ENCODE data around the gene SGSH. TPM values are rescaled to one million over a fixed set of nuclear protein-coding genes. Genes with fewer than 3 reads are reported as not detected.

SGSH gene
- total and polyA plus RNA-seq, 4 experiments from 2014 or later: 37.8 to 198 (median 124) TPM

GRCh38 chr17:80169107-80169506 is 51.0 kb downstream of the SGSH start:
- no peak overlapping the region for H3K4me3 ChIP-seq (ENCODE audit: low read length in 2 of 2)
- Mint-ChIP-seq H3K4me1 (no peaks in the 10 kb centered on the region), H3K4me3 (no peak overlapping the region), H3K27me3 (peaks cover 4 to 15% of the 10 kb centered on the region in 2 donors), H3K9me3 (no peaks in the 10 kb centered on the region), H3K36me3 (no peaks in the 10 kb centered on the region), H3K27ac (peak overlapping the region in 1 of 7 donors; percentile 8)
- no peaks in the 10 kb centered on the region for H3K9me3 ChIP-seq (ENCODE audit: control insufficient read depth in 1 of 2, low read length in 2 of 2)
- ChIA-PET CTCF (ENCODE audit: partially characterized antibody) (no interaction called here), POLR2A (ENCODE audit: partially characterized antibody) (no interaction called here)
- H3K36me3 ChIP-seq (ENCODE audit: insufficient read depth, low read length): no peaks in the 10 kb centered on the region
- H3K27ac ChIP-seq (ENCODE audit: low read depth, low read length): no peak overlapping the region
- no peak for DNase-seq
- no peaks in the 10 kb centered on the region for H3K4me1 ChIP-seq (ENCODE audit: insufficient read depth, low read length)
- no peaks in the 10 kb centered on the region for H3K27me3 ChIP-seq (ENCODE audit: insufficient read depth, low read length)
- intact Hi-C loops (cut with micrococcal nuclease): no loop called here

DNA sequence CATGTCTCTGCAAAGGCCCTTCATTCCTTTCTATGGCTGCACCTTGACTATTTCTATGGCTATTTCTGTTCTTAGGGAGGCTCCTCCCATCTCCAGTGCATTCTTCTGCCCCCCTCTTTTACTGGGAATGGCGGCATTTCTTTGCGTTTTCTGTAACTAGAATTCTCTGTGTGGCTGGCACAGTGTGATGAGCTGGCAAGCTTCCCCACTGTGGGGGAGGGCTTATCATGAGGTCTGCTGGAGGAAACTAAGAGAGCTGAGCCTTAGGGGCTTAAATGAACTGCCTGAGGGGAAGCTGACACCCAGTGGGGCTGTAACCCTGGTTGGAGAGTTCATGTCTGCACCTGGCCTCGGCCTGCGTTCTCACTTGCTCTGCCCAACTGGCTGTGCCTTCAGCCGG is 51.8 kb downstream of the SGSH start:
- intact Hi-C loops (cut with micrococcal nuclease): no loop called here
- Mint-ChIP-seq H3K9me3 (no peaks in the 10 kb centered on the region), H3K27ac (peak overlapping the region in 1 of 7 donors; percentile 84), H3K27me3 (peaks cover 4 to 16% of the 10 kb centered on the region in 2 donors), H3K4me3 (no peak overlapping the region), H3K4me1 (no peaks in the 10 kb centered on the region), H3K36me3 (no peaks in the 10 kb centered on the region)
- no peak for DNase-seq
- Histone ChIP-seq H3K36me3 (ENCODE audit: insufficient read depth, low read length) (no peaks in the 10 kb centered on the region), H3K27ac (ENCODE audit: low read depth, low read length) (no peak overlapping the region), H3K9me3 (ENCODE audit: control insufficient read depth in 1 of 2, low read length in 2 of 2) (no peaks in the 10 kb centered on the region), H3K27me3 (ENCODE audit: insufficient read depth, low read length) (no peaks in the 10 kb centered on the region), H3K4me1 (ENCODE audit: insufficient read depth, low read length) (no peaks in the 10 kb centered on the region), H3K4me3 (ENCODE audit: low read length in 2 of 2) (no peak overlapping the region)
- CTCF ChIA-PET (ENCODE audit: partially characterized antibody): interaction anchor here (1.1 kb wide), 1 partner anchor 27 kb away, joined by 3 read pairs; no protein-coding TSS in a partner anchor
- POLR2A ChIA-PET (ENCODE audit: partially characterized antibody): no interaction called here

GRCh38 chr17:80166446-80166845 is 53.7 kb downstream of the SGSH start:
- Histone ChIP-seq H3K4me1 (ENCODE audit: insufficient read depth, low read length) (no peaks in the 10 kb centered on the region), H3K9me3 (ENCODE audit: control insufficient read depth in 1 of 2, low read length in 2 of 2) (no peaks in the 10 kb centered on the region), H3K4me3 (ENCODE audit: low read length in 2 of 2) (no peak overlapping the region), H3K36me3 (ENCODE audit: insufficient read depth, low read length) (no peaks in the 10 kb centered on the region), H3K27ac (ENCODE audit: low read depth, low read length) (no peak overlapping the region), H3K27me3 (ENCODE audit: insufficient read depth, low read length) (no peaks in the 10 kb centered on the region)
- H3K9me3 Mint-ChIP-seq: no peaks in the 10 kb centered on the region
- no peaks in the 10 kb centered on the region for H3K36me3 Mint-ChIP-seq
- H3K27ac Mint-ChIP-seq: no peak overlapping the region
- ChIA-PET CTCF (ENCODE audit: partially characterized antibody) (no interaction called here), POLR2A (ENCODE audit: partially characterized antibody) (no interaction called here)
- H3K4me3 Mint-ChIP-seq: no peak overlapping the region
- H3K4me1 Mint-ChIP-seq: no peaks in the 10 kb centered on the region
- DNase-seq: no peak
- H3K27me3 Mint-ChIP-seq: peaks cover 4 to 18% of the 10 kb centered on the region in 2 donors
- intact Hi-C loops (cut with micrococcal nuclease): no loop called here

GRCh38 chr17:80164185-80164584 is 55.9 kb downstream of the SGSH start:
- Histone ChIP-seq H3K27me3 (ENCODE audit: insufficient read depth, low read length) (no peaks in the 10 kb centered on the region), H3K36me3 (ENCODE audit: insufficient read depth, low read length) (no peaks in the 10 kb centered on the region), H3K4me3 (ENCODE audit: low read length in 2 of 2) (no peak overlapping the region), H3K27ac (ENCODE audit: low read depth, low read length) (no peak overlapping the region), H3K4me1 (ENCODE audit: insufficient read depth, low read length) (no peaks in the 10 kb centered on the region), H3K9me3 (ENCODE audit: control insufficient read depth in 1 of 2, low read length in 2 of 2) (no peaks in the 10 kb centered on the region)
- peaks cover 5 to 26% of the 10 kb centered on the region in 2 donors for H3K27me3 Mint-ChIP-seq
- H3K4me3 Mint-ChIP-seq: no peak overlapping the region
- H3K36me3 Mint-ChIP-seq: no peaks in the 10 kb centered on the region
- H3K9me3 Mint-ChIP-seq: no peaks in the 10 kb centered on the region
- POLR2A ChIA-PET (ENCODE audit: partially characterized antibody): no interaction called here
- intact Hi-C loops (cut with micrococcal nuclease): no loop called here
- CTCF ChIA-PET (ENCODE audit: partially characterized antibody): no interaction called here
- H3K27ac Mint-ChIP-seq: peak overlapping the region in 1 of 7 donors; percentile 20
- DNase-seq: no peak
- peaks cover 0 to 4% (median 0%) of the 10 kb centered on the region in 4 donors for H3K4me1 Mint-ChIP-seq

DNA sequence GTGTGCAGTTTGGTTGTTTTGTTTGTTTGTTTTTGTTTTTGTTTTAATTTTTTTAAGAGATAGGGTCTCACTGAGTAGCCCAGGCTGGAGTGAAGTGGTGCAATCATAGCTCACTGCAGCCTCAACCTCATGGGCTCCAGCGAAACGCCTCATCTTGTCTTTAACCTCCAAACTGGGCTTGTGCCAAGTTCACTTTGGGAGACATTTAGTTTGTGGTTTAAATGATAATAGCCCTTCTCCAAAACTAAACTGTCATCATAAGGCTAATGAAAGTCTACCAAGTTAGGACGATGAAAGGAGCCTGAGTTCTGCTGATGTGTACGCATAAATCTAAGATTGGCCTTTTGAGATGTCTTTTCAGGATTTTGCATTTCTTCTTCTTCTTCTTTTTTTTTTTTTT is 56.8 kb downstream of the SGSH start:
- Mint-ChIP-seq H3K9me3 (no peaks in the 10 kb centered on the region), H3K4me1 (peaks cover 0 to 4% (median 0%) of the 10 kb centered on the region in 4 donors), H3K36me3 (no peaks in the 10 kb centered on the region), H3K27ac (no peak overlapping the region), H3K4me3 (no peak overlapping the region), H3K27me3 (peaks cover 5 to 22% of the 10 kb centered on the region in 2 donors)
- H3K36me3 ChIP-seq (ENCODE audit: insufficient read depth, low read length): no peaks in the 10 kb centered on the region
- no peaks in the 10 kb centered on the region for H3K4me1 ChIP-seq (ENCODE audit: insufficient read depth, low read length)
- H3K4me3 ChIP-seq (ENCODE audit: low read length in 2 of 2): no peak overlapping the region
- no peaks in the 10 kb centered on the region for H3K27me3 ChIP-seq (ENCODE audit: insufficient read depth, low read length)
- intact Hi-C loops (cut with micrococcal nuclease): no loop called here
- ChIA-PET POLR2A (ENCODE audit: partially characterized antibody) (no interaction called here), CTCF (ENCODE audit: partially characterized antibody) (interaction anchor here (1.5 kb wide), 1 partner anchor 14 kb away, joined by 3 read pairs; no protein-coding TSS in a partner anchor)
- H3K27ac ChIP-seq (ENCODE audit: low read depth, low read length): no peak overlapping the region
- no peaks in the 10 kb centered on the region for H3K9me3 ChIP-seq (ENCODE audit: control insufficient read depth in 1 of 2, low read length in 2 of 2)
- no peak for DNase-seq

DNA sequence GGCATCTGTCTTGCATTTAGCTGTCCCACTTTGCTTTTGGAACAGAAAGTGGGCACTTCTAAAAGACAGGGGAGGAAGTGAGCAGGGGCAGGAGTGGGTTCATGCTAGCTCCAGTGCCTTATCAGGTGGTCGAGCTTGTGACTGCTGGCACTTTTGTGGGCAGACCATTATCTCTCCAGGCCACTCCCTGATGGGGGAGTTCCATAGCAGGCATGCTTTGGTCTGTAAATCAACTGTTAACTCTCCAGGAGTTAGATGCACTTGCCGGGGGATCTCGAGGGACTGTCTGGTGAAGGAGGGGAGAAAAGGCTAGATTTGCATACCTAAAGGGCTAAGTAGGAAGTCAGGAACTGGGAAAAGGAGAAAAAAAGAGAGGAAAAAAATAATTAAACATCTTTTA is 59.6 kb downstream of the SGSH start:
- H3K4me1 Mint-ChIP-seq: peaks cover 0 to 4% (median 0%) of the 10 kb centered on the region in 4 donors
- Histone ChIP-seq H3K36me3 (ENCODE audit: insufficient read depth, low read length) (no peaks in the 10 kb centered on the region), H3K4me1 (ENCODE audit: insufficient read depth, low read length) (no peaks in the 10 kb centered on the region), H3K27me3 (ENCODE audit: insufficient read depth, low read length) (no peaks in the 10 kb centered on the region), H3K9me3 (ENCODE audit: control insufficient read depth in 1 of 2, low read length in 2 of 2) (no peaks in the 10 kb centered on the region), H3K27ac (ENCODE audit: low read depth, low read length) (no peak overlapping the region), H3K4me3 (ENCODE audit: low read length in 2 of 2) (no peak overlapping the region)
- intact Hi-C loops (cut with micrococcal nuclease): no loop called here
- no peak for DNase-seq
- no peak overlapping the region for H3K4me3 Mint-ChIP-seq
- H3K36me3 Mint-ChIP-seq: peaks cover 0 to 5% of the 10 kb centered on the region in 2 donors
- H3K9me3 Mint-ChIP-seq: peaks cover 0 to 11% (median 6%) of the 10 kb centered on the region in 8 donors
- H3K27me3 Mint-ChIP-seq: peaks cover 5 to 18% of the 10 kb centered on the region in 2 donors
- CTCF ChIA-PET (ENCODE audit: partially characterized antibody): interaction anchor here (0.8 to 1.5 kb wide), 3 partner anchors 11 to 14 kb away, joined by 3 read pairs; no protein-coding TSS in a partner anchor
- H3K27ac Mint-ChIP-seq: peak overlapping the region in 1 of 7 donors; percentile 70
- POLR2A ChIA-PET (ENCODE audit: partially characterized antibody): no interaction called here

Other genes with a start within 250 kb of the SGSH start
- gene TBC1D16, start 184.5 kb downstream of the SGSH start, total RNA-seq: 1 to 10 TPM; 1.3 to 1.8 TPM
- gene TBC1D16, start 184.5 kb downstream of the SGSH start, polyA plus RNA-seq: 1 to 10 TPM in 1 of 2 donors, not detected in 1; 1.2 TPM
- 1 to 10 TPM in 1 of 2 experiments, under 1 TPM in 1; 0.28 to 1.3 TPM for gene CCDC40, start 183.7 kb downstream of the SGSH start, total RNA-seq
- gene CCDC40, start 183.7 kb downstream of the SGSH start, polyA plus RNA-seq: not detected
- 10 to 100 TPM; 41.1 to 44.8 TPM for gene GAA, start 118.8 kb downstream of the SGSH start, total RNA-seq
- 10 to 100 TPM; 14.5 to 15.3 TPM for gene GAA, start 118.8 kb downstream of the SGSH start, polyA plus RNA-seq
- gene EIF4A3, start 73.2 kb downstream of the SGSH start, total RNA-seq: 10 to 100 TPM; 54.2 to 56.0 TPM
- gene EIF4A3, start 73.2 kb downstream of the SGSH start, polyA plus RNA-seq: 100 to 1,000 TPM in 1 of 2 donors, 10 to 100 TPM in 1; 85.8 to 105 TPM
- under 1 TPM in 1 of 2 experiments, not detected in 1; 0.09 TPM for gene CARD14, start 50.3 kb downstream of the SGSH start, total RNA-seq
- gene CARD14, start 50.3 kb downstream of the SGSH start, polyA plus RNA-seq: under 1 TPM in 1 of 2 donors, not detected in 1; 0.07 TPM
- gene SLC26A11, start 94 bp upstream of the SGSH start, total RNA-seq: 100 to 1,000 TPM; 121 to 126 TPM
- 10 to 100 TPM in 1 of 2 donors, 1 to 10 TPM in 1; 6.3 to 10.6 TPM for gene SLC26A11, start 94 bp upstream of the SGSH start, polyA plus RNA-seq
- gene RNF213, start 40.5 kb upstream of the SGSH start, total RNA-seq: 100 to 1,000 TPM; 367 to 399 TPM
- 10 to 100 TPM; 11.2 to 67.9 TPM for gene RNF213, start 40.5 kb upstream of the SGSH start, polyA plus RNA-seq
- gene ENDOV, start 194.8 kb upstream of the SGSH start, total RNA-seq: 10 to 100 TPM; 20.1 to 25.5 TPM
- gene ENDOV, start 194.8 kb upstream of the SGSH start, polyA plus RNA-seq: 10 to 100 TPM; 10.1 to 15.5 TPM